Esophagus muscularis mucosa (tissue), 4 donors: ENCODE measurements around the gene APOD. TPM values are rescaled to one million over a fixed set of nuclear protein-coding genes. Genes with fewer than 3 reads are reported as not detected.

Source experiments
- DNase-seq: peaks from one replicate; pipeline ENCODE4 v3.0.0-alpha.2; 2017; ENCODE audit errors: extremely low spot score
- H3K27ac ChIP-seq, 4 donors: fragments of 200-600 bp; sonication (generic); replicated peaks in 1 of 4; 1 replicate in 3 of 4; 2 replicates in 1 of 4; pipeline ENCODE4 v1.5.1; 2016 to 2019; ENCODE audit warnings: mild to moderate bottlenecking in 1 of 4
- H3K27me3 ChIP-seq, 4 donors: fragments of 200-600 bp; sonication (generic); one replicate each; pipeline versions ENCODE4 v1.5.1 to v1.6.0; 2016 to 2019
- H3K36me3 ChIP-seq, 4 donors: fragments of 200-600 bp; sonication (generic); one replicate each; pipeline ENCODE4 v1.5.1; 2016 to 2019
- H3K4me1 ChIP-seq, 4 donors: fragments of 200-600 bp; sonication (generic); one replicate each; pipeline ENCODE4 v1.5.1; 2016 to 2019
- H3K4me3 ChIP-seq, 4 donors: fragments of 200-600 bp; sonication (generic); 1 replicate in 2 of 4; 2 replicates in 2 of 4; pipeline ENCODE4 v1.5.1; 2016 to 2019; ENCODE audit warnings: mild to moderate bottlenecking in 4 of 4, moderate library complexity in 1 of 4
- H3K9me3 ChIP-seq, 4 donors: fragments of 200-600 bp; sonication (generic); 1 replicate in 3 of 4; 2 replicates in 1 of 4; pipeline ENCODE4 v1.5.1; 2016 to 2019
- EP300 ChIP-seq: sonication (generic); formaldehyde crosslinking; IDR thresholded peaks from one replicate; pipeline ENCODE4 v1.6.1; 2017; ENCODE audit warnings: antibody characterized with exemption
- POLR2A ChIP-seq: fragments of 450-650 bp; IDR thresholded peaks from one replicate; pipeline ENCODE4 v1.6.1; 2017; ENCODE audit warnings: antibody characterized with exemption, moderate library complexity, mild to moderate bottlenecking, low read depth
- POLR2AphosphoS5 ChIP-seq, 2 donors: sonication (generic); formaldehyde crosslinking; IDR thresholded peaks; one replicate each; pipeline ENCODE4 v1.6.1; 2017; ENCODE audit warnings: antibody characterized with exemption in 2 of 2
- WGBS: methylation state at CpG from one replicate; pipeline ENCODE4 v1.1.5; 2018; 5-methylcytosine and 5-hydroxymethylcytosine counted together
- intact Hi-C: fragments of 100-400 bp; cut with DNase I; formaldehyde crosslinking; loops from one replicate; pipeline ENCODE4 v1.15.1; 2023
- total RNA-seq, 4 donors: library from RNA; depleted of rRNA; stranded (reverse); fragments of >200 nt; gene quantifications; one replicate each; pipeline versions ENCODE4 v1.1.0 to v1.2.1, GENCODE V29; 2016
- TF ChIP-seq, protein P1 (sequence below), 3 experiments: fragments of 200-600 bp in 2 of 3; fragments of 450-650 bp in 1 of 3; sonication (generic) in 2 of 3; IDR thresholded peaks; one replicate each; pipeline ENCODE4 v1.5.1; 2017 to 2019; ENCODE audit warnings: antibody characterized with exemption in 3 of 3, mild to moderate bottlenecking in 2 of 3, moderate library complexity in 1 of 3

APOD gene
- total RNA-seq, 4 donors from 2014 or later = 355 to 591 (median 523) TPM

DNA sequence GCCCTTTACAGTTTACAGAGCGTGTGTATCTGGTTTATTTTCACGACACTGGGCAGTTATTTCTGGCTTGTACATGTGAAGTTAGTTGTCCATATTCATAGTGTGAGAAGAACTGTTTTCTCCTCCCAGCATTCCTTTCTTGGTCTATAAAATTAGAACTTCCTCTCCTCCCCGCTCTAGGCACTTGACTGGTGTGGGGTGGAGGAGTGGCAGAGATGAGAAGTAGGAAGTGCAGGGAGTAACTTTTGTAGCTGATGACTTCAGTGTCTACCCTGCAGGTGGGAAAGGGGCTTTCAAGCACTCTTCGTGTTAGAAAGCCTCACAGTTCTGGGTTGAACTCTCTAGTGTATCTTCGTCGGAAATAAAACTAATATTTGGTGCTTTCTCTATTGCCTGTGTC, 13.4 kb downstream of the APOD start:
- 77% methylated on average over 6 of the region's 6 CpGs for WGBS
- intact Hi-C loops = no loop called here
- no peaks in the 10 kb centered on the region for H3K9me3 ChIP-seq
- no peak overlapping the region for H3K27ac ChIP-seq
- no peak overlapping the region for H3K4me3 ChIP-seq
- no peak for DNase-seq
- TF ChIP-seq POLR2AphosphoS5 (IDR thresholded peaks at IDR 0.05) = no peak
- H3K36me3 ChIP-seq = peaks cover 0 to 20% (median 6%) of the 10 kb centered on the region in 4 donors
- H3K4me1 ChIP-seq = peaks cover 0 to 8% (median 0%) of the 10 kb centered on the region in 4 donors
- peaks cover 0 to 20% (median 0%) of the 10 kb centered on the region in 4 donors for H3K27me3 ChIP-seq

DNA sequence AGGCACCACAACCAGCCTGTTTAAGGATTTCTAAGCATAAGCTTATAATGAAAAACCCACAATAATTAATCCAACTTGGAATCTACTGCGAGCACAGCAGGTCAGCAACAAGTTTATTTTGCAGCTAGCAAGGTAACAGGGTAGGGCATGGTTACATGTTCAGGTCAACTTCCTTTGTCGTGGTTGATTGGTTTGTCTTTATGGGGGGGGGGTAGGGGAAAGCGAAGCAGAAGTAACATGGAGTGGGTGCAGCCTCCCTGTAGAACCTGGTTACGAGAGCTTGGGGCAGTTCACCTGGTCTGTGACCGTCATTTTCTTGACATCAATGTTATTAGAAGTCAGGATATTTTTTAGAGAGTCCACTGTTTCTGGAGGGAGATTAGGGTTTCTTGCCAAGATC, 15.1 kb downstream of the APOD start:
- H3K27ac ChIP-seq = no peak overlapping the region
- 83% methylated on average over 5 of the region's 5 CpGs for WGBS
- H3K9me3 ChIP-seq = no peaks in the 10 kb centered on the region
- H3K36me3 ChIP-seq = peaks cover 0 to 18% (median 5%) of the 10 kb centered on the region in 4 donors
- H3K4me1 ChIP-seq = peaks cover 0 to 8% (median 0%) of the 10 kb centered on the region in 4 donors
- TF ChIP-seq, protein P1, sequence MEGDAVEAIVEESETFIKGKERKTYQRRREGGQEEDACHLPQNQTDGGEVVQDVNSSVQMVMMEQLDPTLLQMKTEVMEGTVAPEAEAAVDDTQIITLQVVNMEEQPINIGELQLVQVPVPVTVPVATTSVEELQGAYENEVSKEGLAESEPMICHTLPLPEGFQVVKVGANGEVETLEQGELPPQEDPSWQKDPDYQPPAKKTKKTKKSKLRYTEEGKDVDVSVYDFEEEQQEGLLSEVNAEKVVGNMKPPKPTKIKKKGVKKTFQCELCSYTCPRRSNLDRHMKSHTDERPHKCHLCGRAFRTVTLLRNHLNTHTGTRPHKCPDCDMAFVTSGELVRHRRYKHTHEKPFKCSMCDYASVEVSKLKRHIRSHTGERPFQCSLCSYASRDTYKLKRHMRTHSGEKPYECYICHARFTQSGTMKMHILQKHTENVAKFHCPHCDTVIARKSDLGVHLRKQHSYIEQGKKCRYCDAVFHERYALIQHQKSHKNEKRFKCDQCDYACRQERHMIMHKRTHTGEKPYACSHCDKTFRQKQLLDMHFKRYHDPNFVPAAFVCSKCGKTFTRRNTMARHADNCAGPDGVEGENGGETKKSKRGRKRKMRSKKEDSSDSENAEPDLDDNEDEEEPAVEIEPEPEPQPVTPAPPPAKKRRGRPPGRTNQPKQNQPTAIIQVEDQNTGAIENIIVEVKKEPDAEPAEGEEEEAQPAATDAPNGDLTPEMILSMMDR (IDR thresholded peaks at IDR 0.05) = no peak
- TF ChIP-seq POLR2AphosphoS5 (IDR thresholded peaks at IDR 0.05) (no peak), EP300 (no peak), POLR2A (no peak)
- no peak for DNase-seq
- no peak overlapping the region for H3K4me3 ChIP-seq
- intact Hi-C loops = no loop called here
- peaks cover 0 to 20% (median 0%) of the 10 kb centered on the region in 4 donors for H3K27me3 ChIP-seq

GRCh38 chr3:195566797-195567196, 16.9 kb downstream of the APOD start:
- H3K9me3 ChIP-seq = no peaks in the 10 kb centered on the region
- peaks cover 0 to 20% (median 0%) of the 10 kb centered on the region in 4 donors for H3K27me3 ChIP-seq
- intact Hi-C loops = no loop called here
- H3K36me3 ChIP-seq = peaks cover 0 to 7% (median 0%) of the 10 kb centered on the region in 4 donors
- no peak overlapping the region for H3K27ac ChIP-seq
- 53% methylated on average over 6 of the region's 6 CpGs for WGBS
- TF ChIP-seq POLR2A = no peak
- peaks cover 0 to 8% (median 0%) of the 10 kb centered on the region in 4 donors for H3K4me1 ChIP-seq
- H3K4me3 ChIP-seq = no peak overlapping the region
- DNase-seq = no peak

DNA sequence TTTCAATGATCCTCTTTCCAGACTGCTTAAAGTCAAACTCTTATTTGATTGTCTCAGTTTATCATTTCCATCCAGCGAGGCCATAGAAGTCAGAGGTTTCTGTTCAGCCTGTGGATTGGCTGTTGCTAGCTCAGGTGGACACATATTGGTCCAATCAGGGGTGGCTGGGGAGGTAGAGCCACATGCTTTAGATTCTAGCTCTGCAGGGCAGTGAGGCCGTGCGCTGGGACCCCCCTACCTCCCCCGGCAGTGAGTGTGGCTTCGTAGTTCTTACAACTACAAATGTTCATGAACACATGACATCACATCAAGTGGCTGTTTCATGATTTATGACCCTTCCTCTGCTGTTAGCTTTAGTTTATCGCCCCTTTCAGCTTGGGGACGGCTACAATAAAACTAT, 18.0 kb downstream of the APOD start:
- WGBS = 77% methylated on average over 7 of the region's 7 CpGs
- TF ChIP-seq POLR2A (no peak), POLR2AphosphoS5 (IDR thresholded peaks at IDR 0.05) (no peak), EP300 (no peak)
- TF ChIP-seq, protein P1 (IDR thresholded peaks at IDR 0.05) = no peak
- no peaks in the 10 kb centered on the region for H3K9me3 ChIP-seq

GRCh38 chr3:195563317-195563716, 20.4 kb downstream of the APOD start:
- Histone ChIP-seq H3K27ac (no peak overlapping the region), H3K4me1 (no peaks in the 10 kb centered on the region), H3K4me3 (no peak overlapping the region), H3K9me3 (no peaks in the 10 kb centered on the region), H3K27me3 (peaks cover 0 to 14% (median 0%) of the 10 kb centered on the region in 4 donors), H3K36me3 (no peaks in the 10 kb centered on the region)
- WGBS = 82% methylated on average over 4 of the region's 4 CpGs
- DNase-seq = no peak
- intact Hi-C loops = no loop called here
- TF ChIP-seq POLR2AphosphoS5 (IDR thresholded peaks at IDR 0.05) = no peak
- TF ChIP-seq POLR2A = no peak

More for the DNA sequence above, 18.0 kb downstream of the APOD start:
- no peaks in the 10 kb centered on the region for H3K36me3 ChIP-seq
- DNase-seq = no peak
- no peak overlapping the region for H3K27ac ChIP-seq
- peaks cover 0 to 20% (median 0%) of the 10 kb centered on the region in 4 donors for H3K27me3 ChIP-seq
- intact Hi-C loops = no loop called here
- H3K4me3 ChIP-seq = no peak overlapping the region
- H3K4me1 ChIP-seq = peaks cover 0 to under 1% (median 0%) of the 10 kb centered on the region in 4 donors

DNA sequence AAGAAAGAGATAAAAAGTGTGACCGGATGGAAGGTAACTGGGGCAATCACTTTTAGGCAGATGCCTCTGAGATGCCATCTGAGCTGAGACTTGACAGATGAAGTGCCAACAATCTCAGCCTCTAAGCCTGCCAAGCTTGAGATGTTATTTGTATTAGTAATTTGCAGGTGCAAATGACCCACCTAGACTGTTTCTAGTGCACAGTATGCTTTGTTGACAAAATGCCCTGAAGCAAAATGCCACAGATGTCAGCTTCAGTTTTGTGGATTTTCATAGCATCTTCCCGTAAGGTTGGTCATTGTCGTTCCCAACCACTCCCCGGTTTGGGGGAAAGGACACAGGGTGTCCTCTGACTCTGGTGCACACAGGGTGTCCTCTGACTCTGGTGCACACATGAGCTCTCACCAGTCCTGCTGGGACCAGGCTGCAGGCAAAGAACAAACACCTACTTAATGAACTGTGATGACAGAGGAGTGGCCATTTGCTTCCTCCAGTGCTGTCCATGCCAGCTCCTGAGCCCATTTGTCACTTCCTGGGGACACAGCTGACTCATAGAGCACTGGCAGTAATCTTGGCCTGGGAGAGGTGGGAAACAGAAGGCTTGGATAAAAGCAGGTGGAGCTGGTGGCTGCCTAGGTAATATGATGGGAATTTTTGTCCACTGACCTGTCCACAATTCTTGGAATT, 23.9 kb downstream of the APOD start:
- Histone ChIP-seq H3K4me3 (no peak overlapping the region), H3K4me1 (no peaks in the 10 kb centered on the region), H3K27ac (no peak overlapping the region), H3K36me3 (no peaks in the 10 kb centered on the region), H3K9me3 (no peaks in the 10 kb centered on the region), H3K27me3 (peaks cover 0 to 7% (median 0%) of the 10 kb centered on the region in 4 donors)
- no peak for DNase-seq
- 87% methylated on average over 4 of the region's 4 CpGs for WGBS
- intact Hi-C loops = no loop called here
- no peak for TF ChIP-seq EP300
- no peak for TF ChIP-seq POLR2A
- no peak for TF ChIP-seq POLR2AphosphoS5 (IDR thresholded peaks at IDR 0.05)
- TF ChIP-seq, protein P1 (IDR thresholded peaks at IDR 0.05) = no peak
